Activated naive CD4-positive, alpha-beta T cell treated with anti-CD3 and anti-CD28 coated beads for 36 hours (primary cell): Measurements from ENCODE around the gene CMPK1. TPM values are rescaled to one million over a fixed set of nuclear protein-coding genes. Genes with fewer than 3 reads are reported as not detected.
"Not testable (repeated sequence)": the region's sequence is repeated elsewhere in the genome, so short reads cannot be mapped to it uniquely, and the experiment has no call there.

ENCODE experiments used
- CTCF ChIA-PET: fragments of 350-600 bp; sonication (Branson Sonifier 250); formaldehyde crosslinking; loops from one replicate; lab custom pipeline; 2021; ENCODE audit warnings: antibody characterized with exemption; lab: Charles Lee
- DNase-seq: peaks from one replicate; pipeline ENCODE4 v3.0.0-alpha.2; 2020
- H3K27ac Mint-ChIP-seq: one replicate; pipeline ENCODE4 v1.8.0; 2021; ENCODE audit warnings: mild to moderate bottlenecking, mixed read lengths
- H3K27me3 Mint-ChIP-seq: one replicate; pipeline ENCODE4 v1.8.0; 2021; ENCODE audit warnings: low read depth, mixed read lengths
- H3K36me3 Mint-ChIP-seq: one replicate; pipeline ENCODE4 v1.8.0; 2021; ENCODE audit warnings: low read depth, mixed read lengths
- H3K4me1 Mint-ChIP-seq: one replicate; pipeline ENCODE4 v1.8.0; 2021; ENCODE audit warnings: low read depth, mixed read lengths
- H3K4me3 Mint-ChIP-seq: one replicate; pipeline ENCODE4 v1.8.0; 2021; ENCODE audit warnings: mild to moderate bottlenecking, moderate library complexity, mixed read lengths
- H3K9me3 Mint-ChIP-seq: one replicate; pipeline ENCODE4 v1.8.0; 2021; ENCODE audit warnings: mixed read lengths
- intact Hi-C: fragments of 100-400 bp; cut with micrococcal nuclease; formaldehyde crosslinking; loops from one replicate; pipeline ENCODE4 v1.15.1; 2023
- total RNA-seq, 2 experiments: library from RNA; stranded (reverse); gene quantifications; one replicate each; pipeline ENCODE4 v1.2.3, GENCODE V29; 2021

The CMPK1 gene
- total RNA-seq, 2 experiments from 2014 or later = 104 to 105 TPM

- H3K27me3 Mint-ChIP-seq, CTCF ChIA-PET, H3K4me3 Mint-ChIP-seq, DNase-seq, H3K27ac Mint-ChIP-seq, H3K9me3 Mint-ChIP-seq, intact Hi-C loops: not testable (repeated sequence)
- peaks cover 13% of the 10 kb centered on the region for H3K4me1 Mint-ChIP-seq
- H3K36me3 Mint-ChIP-seq = peaks cover 13% of the 10 kb centered on the region
These were observed 13.4 kb downstream of the CMPK1 start for GRCh38 chr1:47346979-47347378.

GRCh38 chr1:47347735-47348134 is 14.1 kb downstream of the CMPK1 start:
- intact Hi-C loops = no loop called here
- no peaks in the 10 kb centered on the region for H3K27me3 Mint-ChIP-seq
- no peaks in the 10 kb centered on the region for H3K9me3 Mint-ChIP-seq
- H3K36me3 Mint-ChIP-seq = peaks cover 13% of the 10 kb centered on the region
- H3K27ac Mint-ChIP-seq = no peak overlapping the region
- no peak for DNase-seq
- CTCF ChIA-PET = no interaction called here
- H3K4me3 Mint-ChIP-seq = no peak overlapping the region
- H3K4me1 Mint-ChIP-seq = peaks cover 17% of the 10 kb centered on the region

- no peak overlapping the region for H3K27ac Mint-ChIP-seq
- no peak for DNase-seq
- peaks cover 13% of the 10 kb centered on the region for H3K36me3 Mint-ChIP-seq
- no peaks in the 10 kb centered on the region for H3K9me3 Mint-ChIP-seq
- no peak overlapping the region for H3K4me3 Mint-ChIP-seq
- intact Hi-C loops = no loop called here
- CTCF ChIA-PET = interaction anchor here (1.2 kb wide), 1 partner anchor 40 kb away, joined by 4 read pairs; no protein-coding TSS in a partner anchor
- H3K27me3 Mint-ChIP-seq = no peaks in the 10 kb centered on the region
- peaks cover 17% of the 10 kb centered on the region for H3K4me1 Mint-ChIP-seq
These were observed 14.7 kb downstream of the CMPK1 start for GRCh38 chr1:47348246-47348645.

DNA sequence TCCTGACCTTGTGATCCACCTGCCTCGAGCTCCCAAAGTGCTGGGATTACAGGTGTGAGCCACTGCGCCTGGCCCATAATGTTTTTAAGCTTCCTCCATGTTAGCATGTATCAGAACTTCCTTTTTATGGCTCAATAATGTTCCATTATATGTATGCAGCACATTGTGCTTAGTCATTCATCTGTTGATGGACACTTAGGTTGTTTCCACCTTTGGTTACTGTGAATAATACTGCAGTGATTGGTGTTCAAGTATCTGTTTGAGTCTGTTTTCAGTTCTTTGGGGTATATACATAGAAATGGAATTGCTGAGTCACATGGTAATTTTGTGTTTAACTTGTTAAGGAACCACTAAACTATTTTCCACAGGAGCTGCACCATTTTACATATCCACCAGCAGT is 17.7 kb downstream of the CMPK1 start:
- H3K4me1 Mint-ChIP-seq = peaks cover 20% of the 10 kb centered on the region
- no peak for DNase-seq
- CTCF ChIA-PET = interaction anchor here (1.1 kb wide), 1 partner anchor 173 kb away, joined by 3 read pairs; no protein-coding TSS in a partner anchor
- H3K9me3 Mint-ChIP-seq = no peaks in the 10 kb centered on the region
- no peaks in the 10 kb centered on the region for H3K27me3 Mint-ChIP-seq
- H3K36me3 Mint-ChIP-seq = peaks cover 11% of the 10 kb centered on the region
- H3K27ac Mint-ChIP-seq = peak overlapping the region; percentile 77
- intact Hi-C loops = loop anchor here (1.0 kb wide), 3 partner anchors 17 to 62 kb away; no protein-coding TSS in a partner anchor
- no peak overlapping the region for H3K4me3 Mint-ChIP-seq

DNA sequence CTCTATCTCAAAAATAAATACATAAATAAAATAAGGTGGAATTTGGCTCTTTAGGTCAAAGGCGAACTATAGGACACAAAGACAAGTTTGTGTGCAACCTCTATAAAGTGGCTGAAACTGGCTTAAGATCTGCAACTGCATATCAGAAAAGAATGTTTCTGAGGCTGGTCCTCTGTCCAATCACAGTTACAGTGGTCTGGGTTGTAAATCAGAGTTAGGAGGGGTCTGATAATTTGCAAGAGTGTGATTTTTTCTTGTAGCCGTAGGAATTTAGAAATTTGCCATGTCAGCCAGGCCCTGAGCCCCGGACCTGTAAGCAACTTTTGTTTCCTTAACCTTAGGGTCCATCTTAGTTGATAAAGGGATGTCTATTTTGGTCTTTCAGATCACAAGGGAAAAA is 27.8 kb downstream of the CMPK1 start:
- intact Hi-C loops = no loop called here
- no peak for DNase-seq
- no peaks in the 10 kb centered on the region for H3K9me3 Mint-ChIP-seq
- peaks cover 11% of the 10 kb centered on the region for H3K4me1 Mint-ChIP-seq
- no peak overlapping the region for H3K4me3 Mint-ChIP-seq
- no peak overlapping the region for H3K27ac Mint-ChIP-seq
- H3K36me3 Mint-ChIP-seq = peaks cover 9% of the 10 kb centered on the region
- CTCF ChIA-PET = no interaction called here
- H3K27me3 Mint-ChIP-seq = no peaks in the 10 kb centered on the region

DNA sequence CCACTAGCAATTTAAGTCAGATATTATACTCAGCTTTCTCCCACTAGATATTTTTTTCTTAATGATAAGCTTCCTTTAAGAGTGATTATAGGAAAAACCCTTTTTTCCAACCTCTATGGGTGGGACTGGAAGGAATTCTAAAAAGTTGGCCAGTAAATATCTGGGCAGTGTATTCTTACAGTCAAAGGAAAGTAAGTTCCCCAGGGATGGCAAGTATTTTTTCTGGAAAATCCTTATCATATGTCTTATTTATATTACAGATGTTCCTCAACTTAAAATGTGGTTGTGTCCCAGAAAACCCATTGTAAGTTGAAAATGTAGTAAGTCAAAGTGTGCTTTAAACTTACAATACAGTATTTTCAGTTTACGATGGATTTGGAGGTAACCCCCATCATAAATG is 29.2 kb downstream of the CMPK1 start:
- H3K9me3 Mint-ChIP-seq = no peaks in the 10 kb centered on the region
- H3K4me1 Mint-ChIP-seq = peaks cover 11% of the 10 kb centered on the region
- CTCF ChIA-PET = interaction anchor here (0.9 kb wide), 1 partner anchor 9 kb away, joined by 4 read pairs; no protein-coding TSS in a partner anchor
- H3K27me3 Mint-ChIP-seq = no peaks in the 10 kb centered on the region
- intact Hi-C loops = no loop called here
- H3K27ac Mint-ChIP-seq = no peak overlapping the region
- peaks cover 6% of the 10 kb centered on the region for H3K36me3 Mint-ChIP-seq
- no peak overlapping the region for H3K4me3 Mint-ChIP-seq
- DNase-seq = no peak

- peaks cover 15% of the 10 kb centered on the region for H3K36me3 Mint-ChIP-seq
- CTCF ChIA-PET = interaction anchor here (1.3 kb wide), 2 partner anchors 22 to 189 kb away, joined by 3 to 6 read pairs; no protein-coding TSS in a partner anchor
- intact Hi-C loops = no loop called here
- H3K4me3 Mint-ChIP-seq = no peak overlapping the region
- no peaks in the 10 kb centered on the region for H3K27me3 Mint-ChIP-seq
- DNase-seq = no peak
- H3K27ac Mint-ChIP-seq = no peak overlapping the region
- no peaks in the 10 kb centered on the region for H3K9me3 Mint-ChIP-seq
- peaks cover 4% of the 10 kb centered on the region for H3K4me1 Mint-ChIP-seq
These were observed 34.1 kb downstream of the CMPK1 start for GRCh38 chr1:47367651-47368050.

GRCh38 chr1:47371016-47371517 is 37.5 kb downstream of the CMPK1 start:
- Mint-ChIP-seq H3K27ac (no peak overlapping the region), H3K9me3 (no peaks in the 10 kb centered on the region), H3K4me3 (no peak overlapping the region), H3K27me3 (no peaks in the 10 kb centered on the region), H3K4me1 (no peaks in the 10 kb centered on the region), H3K36me3 (peaks cover 23% of the 10 kb centered on the region)
- intact Hi-C loops = no loop called here
- DNase-seq = no peak
- CTCF ChIA-PET = interaction anchor here (0.8 to 1.1 kb wide), 2 partner anchors 9 to 17 kb away, joined by 4 read pairs; no protein-coding TSS in a partner anchor

DNA sequence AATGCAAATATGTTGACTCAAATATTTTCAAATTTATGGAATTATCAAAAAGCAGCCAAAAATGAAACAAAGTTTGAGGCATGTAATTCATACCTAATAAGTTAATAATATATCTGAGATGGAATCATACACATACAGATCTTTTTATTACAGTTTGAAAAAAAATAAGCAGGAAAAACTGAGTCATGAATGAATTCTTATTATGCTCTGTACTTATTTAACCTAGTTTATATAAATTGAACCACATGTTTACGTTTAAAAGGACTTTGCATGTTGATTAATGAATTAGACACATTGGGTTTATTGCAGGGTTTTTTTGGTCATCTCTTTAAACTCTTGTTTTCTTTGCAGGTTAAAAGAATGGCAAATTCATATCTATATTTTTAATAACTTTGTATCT is 40.9 kb downstream of the CMPK1 start:
- Mint-ChIP-seq H3K27ac (no peak overlapping the region), H3K4me1 (no peaks in the 10 kb centered on the region), H3K36me3 (peaks cover 31% of the 10 kb centered on the region), H3K9me3 (no peaks in the 10 kb centered on the region), H3K27me3 (no peaks in the 10 kb centered on the region), H3K4me3 (no peak overlapping the region)
- CTCF ChIA-PET = no interaction called here
- intact Hi-C loops = no loop called here
- DNase-seq = no peak

- Mint-ChIP-seq H3K27me3 (no peaks in the 10 kb centered on the region), H3K36me3 (peaks cover 23% of the 10 kb centered on the region), H3K9me3 (no peaks in the 10 kb centered on the region), H3K27ac (no peak overlapping the region), H3K4me1 (no peaks in the 10 kb centered on the region), H3K4me3 (no peak overlapping the region)
- intact Hi-C loops = no loop called here
- DNase-seq = no peak
- CTCF ChIA-PET = no interaction called here
These were observed 44.6 kb downstream of the CMPK1 start for GRCh38 chr1:47378147-47378546.

GRCh38 chr1:47380699-47381098 is 47.1 kb downstream of the CMPK1 start:
- CTCF ChIA-PET = interaction anchor here (1.0 to 1.5 kb wide), 3 partner anchors 11 to 202 kb away, joined by 3 to 4 read pairs (median 3); no protein-coding TSS in a partner anchor
- peaks cover 15% of the 10 kb centered on the region for H3K36me3 Mint-ChIP-seq

GRCh38 chr1:47382399-47382983 is 48.9 kb downstream of the CMPK1 start:
- H3K4me3 Mint-ChIP-seq = no peak overlapping the region
- CTCF ChIA-PET = interaction anchor here (0.6 to 1.0 kb wide), 2 partner anchors 204 to 327 kb away, joined by 3 read pairs; no protein-coding TSS in a partner anchor

More at GRCh38 chr1:47380699-47381098, 47.1 kb downstream of the CMPK1 start:
- intact Hi-C loops = no loop called here
- H3K9me3 Mint-ChIP-seq = no peaks in the 10 kb centered on the region
- H3K27ac Mint-ChIP-seq = no peak overlapping the region
- no peak overlapping the region for H3K4me3 Mint-ChIP-seq
- no peaks in the 10 kb centered on the region for H3K27me3 Mint-ChIP-seq
- H3K4me1 Mint-ChIP-seq = no peaks in the 10 kb centered on the region
- DNase-seq = no peak

DNA sequence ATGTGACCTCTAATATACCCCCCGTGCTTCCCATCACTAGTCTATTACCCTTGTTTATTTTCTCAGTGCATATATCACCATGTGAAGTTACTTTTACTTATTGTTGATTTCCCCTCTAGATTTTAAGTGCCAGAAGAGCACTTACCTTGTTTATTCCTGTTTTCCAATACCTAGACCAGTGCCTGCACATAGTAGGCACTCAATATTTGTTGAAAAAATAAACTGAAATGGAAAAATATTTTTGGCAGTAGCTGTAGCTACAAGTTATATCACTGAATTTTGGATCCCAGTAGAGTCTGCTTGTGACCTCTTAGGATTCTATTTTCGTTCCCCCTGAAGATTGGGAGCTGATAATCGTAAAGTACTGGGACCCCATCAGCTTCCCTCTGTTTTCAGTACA is 50.5 kb downstream of the CMPK1 start:
- no peak overlapping the region for H3K4me3 Mint-ChIP-seq
- H3K27ac Mint-ChIP-seq = no peak overlapping the region
- peaks cover 8% of the 10 kb centered on the region for H3K36me3 Mint-ChIP-seq
- H3K27me3 Mint-ChIP-seq = no peaks in the 10 kb centered on the region
- H3K4me1 Mint-ChIP-seq = no peaks in the 10 kb centered on the region
- DNase-seq = no peak
- CTCF ChIA-PET = no interaction called here
- no peaks in the 10 kb centered on the region for H3K9me3 Mint-ChIP-seq
- intact Hi-C loops = no loop called here

More at GRCh38 chr1:47382399-47382983, 48.9 kb downstream of the CMPK1 start:
- DNase-seq = no peak
- Mint-ChIP-seq H3K27ac (no peak overlapping the region), H3K36me3 (peaks cover 14% of the 10 kb centered on the region), H3K9me3 (no peaks in the 10 kb centered on the region), H3K27me3 (no peaks in the 10 kb centered on the region), H3K4me1 (no peaks in the 10 kb centered on the region)
- intact Hi-C loops = no loop called here
